Smooth muscle cell (in vitro differentiated cells): ENCODE results near the gene ZBTB26. TPM values are rescaled to one million over a fixed set of nuclear protein-coding genes. Genes with fewer than 3 reads are reported as not detected.

Experiments
- DNase-seq: peaks from one replicate; lab custom pipeline; 2025; ENCODE audit not compliant: unreplicated experiment; lab: John Stamatoyannopoulos, UW
- H2AFZ ChIP-seq: fragments of 200-600 bp; sonication (generic); 2 replicates; pipeline ENCODE4 v1.6.0; 2016; ENCODE audit warnings: antibody characterized with exemption, low read depth, mild to moderate bottlenecking
- H3F3A ChIP-seq: fragments of 200-600 bp; sonication (generic); 2 replicates; pipeline ENCODE4 v1.6.0; 2017; ENCODE audit warnings: antibody characterized with exemption, low read depth
- H3K27ac ChIP-seq: fragments of 200-600 bp; sonication (generic); 2 replicates; pipeline ENCODE4 v1.5.1; 2016; ENCODE audit warnings: low read depth, mild to moderate bottlenecking
- H3K27me3 ChIP-seq: fragments of 200-600 bp; sonication (generic); 2 replicates; pipeline ENCODE4 v1.6.1; 2016; ENCODE audit warnings: low read depth, mild to moderate bottlenecking
- H3K36me3 ChIP-seq: fragments of 200-600 bp; sonication (generic); 2 replicates; pipeline ENCODE4 v1.5.1; 2016; ENCODE audit warnings: low read depth
- H3K4me1 ChIP-seq: fragments of 200-600 bp; sonication (generic); 2 replicates; pipeline ENCODE4 v1.5.1; 2016; ENCODE audit warnings: low read depth
- H3K4me2 ChIP-seq: fragments of 200-600 bp; sonication (generic); 2 replicates; pipeline ENCODE4 v1.6.0; 2016; ENCODE audit warnings: mild to moderate bottlenecking
- H3K4me3 ChIP-seq: fragments of 200-600 bp; sonication (generic); 2 replicates; pipeline ENCODE4 v1.5.1; 2016; ENCODE audit warnings: mild to moderate bottlenecking
- H3K79me2 ChIP-seq: fragments of 200-600 bp; sonication (generic); 2 replicates; pipeline ENCODE4 v1.6.0; 2016; ENCODE audit warnings: low read depth, mild to moderate bottlenecking
- H3K9ac ChIP-seq: fragments of 200-600 bp; sonication (generic); 2 replicates; pipeline ENCODE4 v1.6.0; 2016; ENCODE audit warnings: low read depth
- H3K9me3 ChIP-seq: fragments of 200-600 bp; sonication (generic); replicated peaks from 2 replicates; pipeline ENCODE4 v1.5.1; 2016; ENCODE audit warnings: low read depth
- H4K20me1 ChIP-seq: fragments of 200-600 bp; sonication (generic); 2 replicates; pipeline ENCODE4 v1.6.0; 2016; ENCODE audit warnings: low read depth
- CTCF ChIP-seq: fragments of 200-600 bp; sonication (generic); IDR thresholded peaks from 2 replicates; pipeline ENCODE4 v1.5.1; 2017; ENCODE audit warnings: borderline replicate concordance, mild to moderate bottlenecking, antibody characterized with exemption; ENCODE audit not compliant: insufficient read depth, poor library complexity, severe bottlenecking
- WGBS: methylation state at CpG from one replicate; pipeline ENCODE4 v1.1.7; 2016; ENCODE audit warnings: low lambda C conversion rate; 5-methylcytosine and 5-hydroxymethylcytosine counted together
- polyA plus RNA-seq: library from polyadenylated mRNA; unstranded; fragments of >200 nt; fragmentation: Nextera tagmentation; extraction: Ambion mirVana; gene quantifications from 2 replicates; pipeline ENCODE4 v1.2.1, GENCODE V29; 2016
- small RNA-seq: library from RNA; depleted of rRNA; stranded (forward); fragments of <200 nt; gene quantifications from one replicate; pipeline ENCODE3, GENCODE V24; 2014
- total RNA-seq: library from RNA; depleted of rRNA; stranded (reverse); fragments of >200 nt; gene quantifications from 2 replicates; pipeline ENCODE4 v1.2.3, GENCODE V29; 2014

The ZBTB26 gene
- total and polyA plus RNA-seq, 2 experiments from 2014 or later: 0.74 to 4.0 TPM

- H3K36me3 ChIP-seq: peaks cover 5% of the 10 kb centered on the region
- no peak overlapping the region for H3K9ac ChIP-seq
- peaks cover 8% of the 10 kb centered on the region for H4K20me1 ChIP-seq
- H3K4me3 ChIP-seq: no peak overlapping the region
- H3K9me3 ChIP-seq: no peaks in the 10 kb centered on the region
- H2AFZ ChIP-seq: no peak overlapping the region
- no peaks in the 10 kb centered on the region for H3F3A ChIP-seq
- no peaks in the 10 kb centered on the region for H3K27me3 ChIP-seq
- TF ChIP-seq CTCF: no peak
- no peak overlapping the region for H3K27ac ChIP-seq
- 100% methylated on average over 1 of the region's 5 CpGs for WGBS
- no peaks in the 10 kb centered on the region for H3K79me2 ChIP-seq
- H3K4me2 ChIP-seq: no peak overlapping the region
- H3K4me1 ChIP-seq: no peaks in the 10 kb centered on the region
- no peak for DNase-seq
These were observed 65.2 kb downstream of the ZBTB26 start for GRCh38 chr9:122866079-122866478.

Small RNA genes lying within 50 kb of the gene (small RNA-seq; reads per million reads assigned to genes)
- gene RNY1P15: not detected
- 2,136 reads per million, percentile 100 among the genes with 10 or more reads in this experiment for gene SNORD90

Other genes with a start within 250 kb of the ZBTB26 start
- gene OR1L4, start 207.5 kb downstream of the ZBTB26 start, total RNA-seq: not detected in 2 replicates
- gene OR1L4, start 207.5 kb downstream of the ZBTB26 start, polyA plus RNA-seq: not detected in 2 replicates
- gene OR1L6, start 189.2 kb downstream of the ZBTB26 start, total RNA-seq: not detected in 2 replicates
- gene OR1L6, start 189.2 kb downstream of the ZBTB26 start, polyA plus RNA-seq: not detected in 2 replicates
- not detected in 2 replicates for gene OR5C1, start 142.6 kb downstream of the ZBTB26 start, total RNA-seq
- gene OR5C1, start 142.6 kb downstream of the ZBTB26 start, polyA plus RNA-seq: not detected in 2 replicates
- gene OR1K1, start 131.4 kb downstream of the ZBTB26 start, total RNA-seq: not detected in 2 replicates
- not detected in 2 replicates for gene OR1K1, start 131.4 kb downstream of the ZBTB26 start, polyA plus RNA-seq
- 24.2 and 30.2 TPM in 2 replicates for gene PDCL, start 102.9 kb downstream of the ZBTB26 start, total RNA-seq
- gene PDCL, start 102.9 kb downstream of the ZBTB26 start, polyA plus RNA-seq: 14.9 and 18.3 TPM in 2 replicates
- 44.7 and 46.1 TPM in 2 replicates for gene RC3H2, start 26.2 kb downstream of the ZBTB26 start, total RNA-seq
- 15.3 and 15.6 TPM in 2 replicates for gene RC3H2, start 26.2 kb downstream of the ZBTB26 start, polyA plus RNA-seq
- 13.2 and 18.1 TPM in 2 replicates for gene ZBTB6, start 18.2 kb downstream of the ZBTB26 start, total RNA-seq
- gene ZBTB6, start 18.2 kb downstream of the ZBTB26 start, polyA plus RNA-seq: 2.7 and 3.8 TPM in 2 replicates
- 31.8 and 35.3 TPM in 2 replicates for gene RABGAP1, start 9.5 kb upstream of the ZBTB26 start, total RNA-seq
- gene RABGAP1, start 9.5 kb upstream of the ZBTB26 start, polyA plus RNA-seq: 13.5 and 17.6 TPM in 2 replicates
- 1.4 and 2.0 TPM in 2 replicates for gene GPR21, start 102.2 kb upstream of the ZBTB26 start, total RNA-seq
- gene GPR21, start 102.2 kb upstream of the ZBTB26 start, polyA plus RNA-seq: not detected in 2 replicates